Measurements from ENCODE around the gene TP53BP1. TPM values are rescaled to one million over a fixed set of nuclear protein-coding genes. Genes with fewer than 3 reads are reported as not detected.

The TP53BP1 gene
- total RNA-seq, 1 donor = 71.9 TPM

DNA sequence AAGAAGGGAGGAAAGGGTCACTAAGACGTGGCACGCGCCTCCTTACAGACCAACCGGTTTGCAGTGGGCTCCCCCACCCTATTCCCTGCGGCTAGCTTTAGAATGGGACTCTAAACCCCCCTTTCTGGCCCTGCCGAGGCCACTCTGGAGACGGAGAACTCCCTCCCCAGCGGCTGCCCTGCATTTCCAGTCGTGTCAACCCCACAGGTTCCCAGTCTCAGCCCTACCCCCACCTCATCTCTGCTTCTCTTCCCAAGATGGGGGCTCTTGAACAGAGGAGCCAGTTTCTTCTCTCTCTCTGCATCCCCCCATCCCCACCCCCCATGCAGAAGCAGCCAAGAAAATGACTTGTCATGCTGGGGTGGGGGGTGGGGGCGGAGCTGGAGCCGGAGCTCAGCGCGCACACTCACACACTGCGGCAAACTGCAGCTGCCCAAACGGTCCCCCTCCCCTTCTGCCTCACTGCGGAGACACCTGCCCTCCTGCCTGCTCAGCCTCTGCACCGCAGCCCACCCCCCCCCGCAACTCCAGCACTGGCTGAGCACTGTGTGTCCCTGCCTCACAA, 25.3 kb upstream of the TP53BP1 start:
- TF ChIP-seq CTCF (IDR thresholded peaks at IDR 0.05; ENCODE audit: insufficient read depth, low read length) = no peak
- peak; percentile 40 for DNase-seq (ENCODE audit: low read depth)
- peak overlapping the region; percentile 73 for H3K4me3 ChIP-seq (ENCODE audit: low read depth, low read length)

DNA sequence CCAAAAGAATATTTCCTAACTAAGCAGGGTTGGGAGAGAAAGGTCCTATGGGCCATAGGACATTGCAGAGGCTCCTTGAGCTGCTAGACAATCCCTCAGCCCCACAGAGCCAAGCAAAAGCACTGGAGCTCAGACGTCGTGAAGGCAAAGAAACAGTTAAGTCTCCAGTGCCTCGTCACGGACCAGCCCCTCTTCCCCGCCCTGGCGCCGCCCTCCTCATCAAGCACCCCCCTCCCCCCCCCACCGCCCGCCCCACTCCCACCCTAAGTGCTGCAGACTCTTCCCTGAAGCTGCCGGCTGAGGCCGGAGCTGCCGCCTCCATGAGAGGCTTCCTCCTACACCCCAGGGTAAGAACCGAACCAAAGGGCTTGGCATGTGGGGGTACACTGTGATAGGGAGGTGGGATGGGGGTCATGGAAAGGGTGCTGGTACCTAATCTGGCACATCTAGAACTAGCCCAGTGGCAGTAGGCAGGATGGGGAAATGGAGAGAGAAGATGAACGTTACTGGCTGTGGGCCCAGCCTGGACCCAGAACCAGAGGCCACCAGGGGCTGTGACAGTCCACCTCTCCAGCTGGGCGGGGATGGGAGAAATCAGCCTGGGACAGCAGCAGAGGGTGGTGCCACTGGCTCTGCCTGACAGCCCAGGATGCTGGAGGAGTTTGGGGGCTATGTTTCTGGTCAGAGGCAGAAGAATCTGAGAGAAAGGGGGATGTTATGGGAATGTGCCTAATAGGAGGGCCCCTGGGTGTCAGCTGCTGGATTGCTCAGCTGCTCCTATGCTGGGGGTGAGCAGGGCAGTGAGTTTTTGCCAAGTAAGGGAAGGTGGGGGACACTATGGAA, 24.6 kb upstream of the TP53BP1 start, which contains the start of gene MAP1A:
Gene MAP1A, plus strand, starts transcription at position 255 of the 843 bp plus-strand sequence. CDS start 3,866 bp downstream, outside the sequence.
- no peak for TF ChIP-seq CTCF (IDR thresholded peaks at IDR 0.05; ENCODE audit: insufficient read depth, low read length)
- peak; percentile 70 for DNase-seq (ENCODE audit: low read depth)
- peak within 1 kb of the TSS; percentile 73 for H3K4me3 ChIP-seq (ENCODE audit: low read depth, low read length)

DNA sequence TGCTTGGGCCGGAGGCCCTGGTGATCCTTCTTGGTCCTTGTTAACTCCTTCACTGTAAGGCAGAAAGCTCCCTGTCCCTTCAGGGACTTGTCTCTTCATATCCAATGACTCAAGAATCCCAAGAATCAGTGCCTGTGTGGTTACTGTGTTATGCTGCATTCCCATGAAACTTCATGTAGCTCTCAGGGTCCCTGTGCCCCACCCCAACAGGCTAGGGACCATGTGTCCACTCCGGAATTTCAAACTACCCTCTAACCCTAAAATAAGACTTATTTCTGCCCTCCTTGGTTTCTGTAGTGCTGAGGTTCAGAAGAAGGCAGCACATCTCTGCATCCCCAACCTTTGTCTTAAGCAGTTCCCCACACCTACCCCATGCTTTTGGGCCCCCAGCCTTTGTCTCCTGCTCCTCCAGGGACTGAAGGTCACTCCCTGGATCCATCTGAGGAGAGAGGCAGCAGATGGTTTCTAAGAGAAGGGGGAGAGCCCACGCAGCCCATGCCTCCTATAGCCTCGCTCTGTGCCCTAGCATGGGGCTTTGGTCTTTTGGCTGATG, 23.9 kb upstream of the TP53BP1 start:
- peak; percentile 63 for DNase-seq (ENCODE audit: low read depth)
- H3K4me3 ChIP-seq (ENCODE audit: low read depth, low read length) = peak overlapping the region; percentile 73
- no peak for TF ChIP-seq CTCF (IDR thresholded peaks at IDR 0.05; ENCODE audit: insufficient read depth, low read length)

DNA sequence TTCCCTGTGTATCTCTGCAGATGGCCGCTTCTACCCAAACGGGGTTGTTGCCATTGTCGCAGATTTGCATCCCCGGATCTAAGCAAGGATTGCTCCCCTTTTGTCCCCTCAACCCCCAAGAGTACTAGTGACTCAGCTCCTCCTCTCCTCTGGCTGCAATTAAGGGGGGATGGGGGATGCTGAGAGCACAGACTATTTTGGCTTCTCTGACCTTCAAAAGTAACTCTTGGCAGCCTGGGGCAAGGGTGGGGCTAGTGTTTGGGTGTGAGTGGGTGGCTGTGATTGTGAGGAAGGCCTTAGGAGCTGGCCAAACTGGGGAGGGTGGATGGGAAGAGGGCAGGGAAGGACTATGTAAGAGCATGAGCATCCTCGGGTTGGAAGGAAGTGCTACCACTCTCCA, 23.2 kb upstream of the TP53BP1 start:
- DNase-seq (ENCODE audit: low read depth) = peak; percentile 87
- TF ChIP-seq CTCF (IDR thresholded peaks at IDR 0.05; ENCODE audit: insufficient read depth, low read length) = no peak
- H3K4me3 ChIP-seq (ENCODE audit: low read depth, low read length) = peak overlapping the region; percentile 73

- TF ChIP-seq CTCF (IDR thresholded peaks at IDR 0.05; ENCODE audit: insufficient read depth, low read length) = no peak
- no peak for DNase-seq (ENCODE audit: low read depth)
- H3K4me3 ChIP-seq (ENCODE audit: low read depth, low read length) = peak overlapping the region; percentile 73
Observed at GRCh38 chr15:43515741-43516140, 22.8 kb upstream of the TP53BP1 start.

DNA sequence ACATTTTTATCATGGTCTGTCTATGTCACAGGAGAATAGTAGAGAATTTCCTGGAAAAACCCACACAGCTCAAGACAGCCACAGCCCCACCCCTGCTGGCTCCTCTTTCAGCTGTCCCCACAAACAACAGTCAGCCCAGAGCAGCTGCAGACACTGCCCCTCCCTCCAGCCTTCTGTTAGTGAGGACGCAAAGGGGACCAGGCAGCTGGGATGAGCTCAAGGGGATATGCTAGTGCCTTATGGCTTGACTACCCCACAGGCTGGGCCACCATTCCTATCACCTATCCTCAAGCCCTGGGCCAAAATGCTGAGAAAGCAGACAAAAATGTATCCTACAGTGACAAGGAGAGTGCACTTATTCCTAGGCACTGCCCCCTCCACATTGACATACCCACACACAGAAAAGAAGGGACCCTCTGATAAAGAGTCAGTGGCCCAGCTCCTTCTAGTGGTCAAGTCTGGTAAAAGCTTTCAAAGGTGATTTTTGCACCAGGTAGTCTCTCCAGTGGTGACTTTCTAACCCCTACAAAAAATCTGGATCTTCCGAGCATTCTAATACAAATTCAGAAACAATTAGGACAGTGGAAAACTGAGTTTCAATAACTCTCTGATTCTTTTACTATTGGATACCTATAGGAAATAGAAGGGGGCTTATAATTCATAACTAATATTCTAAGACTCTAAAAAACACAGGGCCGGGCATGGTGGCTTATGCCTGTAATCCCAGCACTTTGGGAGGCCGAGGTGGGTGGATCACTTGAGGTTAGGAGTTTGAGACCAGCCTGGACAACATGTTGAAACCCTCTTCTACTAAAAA, 21.5 kb upstream of the TP53BP1 start:
- peak; percentile 71 for TF ChIP-seq CTCF (IDR thresholded peaks at IDR 0.05; ENCODE audit: insufficient read depth, low read length)
- DNase-seq (ENCODE audit: low read depth) = peak; percentile 44
- no peak overlapping the region for H3K4me3 ChIP-seq (ENCODE audit: low read depth, low read length)
